KMS-11 (cell line): ENCODE measurements around the gene INTS2.
"Not testable (repeated sequence)": the region's sequence is repeated elsewhere in the genome, so short reads cannot be mapped to it uniquely, and the experiment has no call there.

Source experiments
- H2AFZ ChIP-seq: fragments of 200-600 bp; sonication (generic); 2 replicates; pipeline ENCODE4 v1.6.1; 2016; ENCODE audit warnings: antibody characterized with exemption, mixed run types, low read depth
- H3K27ac ChIP-seq: fragments of 200-600 bp; sonication (generic); 2 replicates; pipeline ENCODE4 v1.6.1; 2016; ENCODE audit warnings: mild to moderate bottlenecking, mixed run types
- H3K27me3 ChIP-seq: fragments of 200-600 bp; sonication (generic); 2 replicates; pipeline ENCODE4 v1.6.1; 2017; ENCODE audit warnings: mild to moderate bottlenecking, low read depth, mixed run types, moderate library complexity; ENCODE audit not compliant: insufficient read depth
- H3K36me3 ChIP-seq: fragments of 200-600 bp; sonication (generic); 2 replicates; pipeline ENCODE4 v1.6.1; 2017; ENCODE audit warnings: mild to moderate bottlenecking, mixed run types; ENCODE audit not compliant: insufficient read depth
- H3K4me1 ChIP-seq: fragments of 200-600 bp; sonication (generic); 2 replicates; pipeline ENCODE4 v1.6.1; 2016; ENCODE audit warnings: mild to moderate bottlenecking, low read depth, mixed run types; ENCODE audit not compliant: poor library complexity, severe bottlenecking
- H3K4me2 ChIP-seq: fragments of 200-600 bp; sonication (generic); 2 replicates; pipeline ENCODE4 v1.7.0; 2016; ENCODE audit warnings: mild to moderate bottlenecking, mixed run types
- H3K4me3 ChIP-seq: fragments of 200-600 bp; sonication (generic); IDR thresholded peaks from 2 replicates; pipeline ENCODE4 v1.6.1; 2017; ENCODE audit warnings: low read depth, low read length, mixed read lengths; ENCODE audit not compliant: insufficient read depth
- H3K79me2 ChIP-seq: fragments of 200-600 bp; sonication (generic); 2 replicates; pipeline ENCODE4 v1.6.1; 2016; ENCODE audit warnings: low read depth, mixed run types; ENCODE audit not compliant: insufficient read depth
- H3K9ac ChIP-seq: fragments of 200-600 bp; sonication (generic); 2 replicates; pipeline ENCODE4 v1.6.1; 2016; ENCODE audit warnings: mild to moderate bottlenecking, mixed run types
- H4K20me1 ChIP-seq: fragments of 200-600 bp; sonication (generic); 2 replicates; pipeline ENCODE4 v1.6.1; 2016; ENCODE audit warnings: mild to moderate bottlenecking, mixed run types; ENCODE audit not compliant: insufficient read depth
- TF ChIP-seq, protein P1 (sequence below): fragments of 200-600 bp; sonication (generic); conservative IDR thresholded peaks from 2 replicates; pipeline ENCODE4 v1.6.1; 2017; ENCODE audit warnings: low read depth, mild to moderate bottlenecking, antibody characterized with exemption, low read length, moderate library complexity, mixed read lengths

The INTS2 gene

DNA sequence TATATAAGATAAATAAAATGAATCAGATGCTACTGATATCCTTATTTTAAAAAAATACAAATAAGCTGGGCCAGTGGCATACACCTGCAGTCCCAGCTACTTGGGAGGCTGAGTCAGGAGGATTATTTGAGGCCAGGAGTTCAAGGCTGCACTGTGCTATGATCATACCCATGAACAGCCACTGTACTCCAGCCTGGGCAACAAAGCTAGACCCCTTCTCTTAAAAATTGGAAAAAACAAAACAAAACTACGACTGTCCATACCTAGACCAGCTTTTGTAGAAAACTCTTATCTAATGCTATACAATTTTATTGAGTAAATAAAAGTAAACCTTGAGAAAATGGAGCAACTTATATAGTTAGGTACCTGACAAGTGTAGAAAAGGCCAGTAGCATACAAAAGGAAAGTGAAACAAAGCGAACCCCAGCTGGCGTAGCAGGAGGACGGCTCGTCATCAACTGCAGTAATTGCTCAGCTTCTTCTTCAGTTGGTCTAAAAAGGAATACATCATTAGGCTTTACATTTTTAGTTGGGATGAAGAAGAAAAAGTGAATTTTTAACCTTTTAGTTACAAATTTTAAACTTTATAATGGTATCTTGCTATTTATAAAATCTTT is 23.6 kb downstream of the INTS2 start:
- H3K27me3 ChIP-seq = no peaks in the 10 kb centered on the region
- peak overlapping the region; percentile 5; the same call in 1 of the 2 replicates for H3K27ac ChIP-seq
- no peaks in the 10 kb centered on the region; the same call in 1 of the 2 replicates for H3K36me3 ChIP-seq
- H4K20me1 ChIP-seq = no peaks in the 10 kb centered on the region
- TF ChIP-seq, protein P1, sequence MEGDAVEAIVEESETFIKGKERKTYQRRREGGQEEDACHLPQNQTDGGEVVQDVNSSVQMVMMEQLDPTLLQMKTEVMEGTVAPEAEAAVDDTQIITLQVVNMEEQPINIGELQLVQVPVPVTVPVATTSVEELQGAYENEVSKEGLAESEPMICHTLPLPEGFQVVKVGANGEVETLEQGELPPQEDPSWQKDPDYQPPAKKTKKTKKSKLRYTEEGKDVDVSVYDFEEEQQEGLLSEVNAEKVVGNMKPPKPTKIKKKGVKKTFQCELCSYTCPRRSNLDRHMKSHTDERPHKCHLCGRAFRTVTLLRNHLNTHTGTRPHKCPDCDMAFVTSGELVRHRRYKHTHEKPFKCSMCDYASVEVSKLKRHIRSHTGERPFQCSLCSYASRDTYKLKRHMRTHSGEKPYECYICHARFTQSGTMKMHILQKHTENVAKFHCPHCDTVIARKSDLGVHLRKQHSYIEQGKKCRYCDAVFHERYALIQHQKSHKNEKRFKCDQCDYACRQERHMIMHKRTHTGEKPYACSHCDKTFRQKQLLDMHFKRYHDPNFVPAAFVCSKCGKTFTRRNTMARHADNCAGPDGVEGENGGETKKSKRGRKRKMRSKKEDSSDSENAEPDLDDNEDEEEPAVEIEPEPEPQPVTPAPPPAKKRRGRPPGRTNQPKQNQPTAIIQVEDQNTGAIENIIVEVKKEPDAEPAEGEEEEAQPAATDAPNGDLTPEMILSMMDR = no peak
- H2AFZ ChIP-seq = no peak overlapping the region
- no peaks in the 10 kb centered on the region for H3K79me2 ChIP-seq
- no peak overlapping the region for H3K9ac ChIP-seq
- H3K4me1 ChIP-seq = no peaks in the 10 kb centered on the region
- peak overlapping the region; percentile 10; the same call in 1 of the 2 replicates for H3K4me2 ChIP-seq
- H3K4me3 ChIP-seq = no peak overlapping the region

DNA sequence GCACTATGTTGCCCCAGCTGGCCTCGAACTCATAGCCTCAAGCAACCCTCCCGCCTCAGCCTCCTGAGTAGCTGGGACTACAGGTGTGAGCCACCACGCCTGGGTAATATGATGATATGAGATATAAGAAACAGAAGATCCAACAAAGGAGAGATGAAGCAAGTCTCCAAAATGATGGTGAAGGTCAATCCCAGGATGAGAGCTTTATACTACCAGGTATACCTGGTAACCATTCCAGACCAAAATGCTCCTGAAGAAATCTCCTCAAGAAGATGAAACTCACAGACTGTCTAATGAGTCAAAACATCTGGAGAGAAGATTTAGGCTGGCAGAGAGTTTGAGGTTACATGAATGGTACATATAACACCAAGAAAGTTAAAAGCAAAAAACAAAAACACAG is 24.5 kb downstream of the INTS2 start:
- H3K4me2 ChIP-seq = no peak overlapping the region
- no peaks in the 10 kb centered on the region for H3K36me3 ChIP-seq
- no peak overlapping the region for H3K4me3 ChIP-seq
- no peak overlapping the region for H3K27ac ChIP-seq
- TF ChIP-seq, protein P1 = no peak
- no peaks in the 10 kb centered on the region for H3K27me3 ChIP-seq
- no peak overlapping the region for H2AFZ ChIP-seq
- H3K4me1 ChIP-seq = no peaks in the 10 kb centered on the region
- no peaks in the 10 kb centered on the region for H3K79me2 ChIP-seq
- no peak overlapping the region for H3K9ac ChIP-seq
- no peaks in the 10 kb centered on the region for H4K20me1 ChIP-seq

DNA sequence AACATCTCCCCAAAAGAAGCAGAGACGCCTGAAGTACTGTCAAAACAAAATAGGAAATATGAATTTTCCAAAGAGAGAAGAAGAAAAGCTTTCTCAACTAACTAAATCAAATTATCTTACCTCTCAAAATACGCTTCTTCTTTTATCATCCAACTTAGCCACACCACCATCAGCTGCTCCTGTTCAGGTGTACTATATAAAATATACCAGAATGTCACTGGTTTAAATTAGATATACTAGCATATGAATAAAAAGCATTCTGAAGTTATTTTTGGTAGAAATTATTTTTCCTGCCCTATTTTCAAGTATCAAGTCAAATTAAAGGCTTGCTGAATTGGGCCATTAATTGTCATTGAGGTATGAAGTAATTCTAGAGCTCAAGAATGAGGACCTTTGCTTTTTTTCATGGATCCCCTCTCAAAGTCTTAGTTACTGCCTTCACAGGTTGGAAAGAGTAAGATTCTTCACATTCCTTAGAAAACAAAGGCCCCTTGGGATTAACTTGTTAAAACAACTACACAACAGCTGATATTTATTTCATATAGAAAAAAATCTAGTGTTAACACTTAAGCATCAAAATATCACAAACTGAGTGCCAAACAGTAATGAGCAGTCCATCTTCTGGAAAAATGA is 30.1 kb downstream of the INTS2 start:
- Histone ChIP-seq H3K4me1 (no peaks in the 10 kb centered on the region), H2AFZ (no peak overlapping the region), H3K79me2 (no peaks in the 10 kb centered on the region), H4K20me1 (no peaks in the 10 kb centered on the region), H3K36me3 (no peaks in the 10 kb centered on the region), H3K9ac (no peak overlapping the region), H3K27ac (no peak overlapping the region), H3K4me2 (no peak overlapping the region), H3K27me3 (no peaks in the 10 kb centered on the region), H3K4me3 (no peak overlapping the region)
- TF ChIP-seq, protein P1 = no peak

DNA sequence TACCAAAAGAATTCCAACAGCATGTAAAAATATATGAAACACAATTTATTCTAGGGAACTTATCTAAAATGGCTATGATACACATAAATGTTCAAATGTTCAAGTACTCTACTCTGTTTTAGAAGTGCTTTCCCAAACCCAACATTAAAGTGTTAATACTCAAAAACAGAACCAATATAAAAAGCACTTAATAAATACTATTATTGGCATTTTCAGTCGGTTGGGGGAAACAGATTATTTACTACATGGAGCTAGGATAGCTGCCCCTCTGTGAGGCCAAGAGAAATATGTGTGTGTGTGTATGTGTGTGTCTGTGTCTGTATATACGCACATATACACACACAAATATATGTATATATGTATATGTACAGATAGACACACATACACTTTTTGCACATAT is 32.4 kb downstream of the INTS2 start:
- Histone ChIP-seq H3K4me2 (no peak overlapping the region), H3K9ac (no peak overlapping the region), H3K4me1 (no peaks in the 10 kb centered on the region), H3K79me2 (no peaks in the 10 kb centered on the region), H3K4me3 (no peak overlapping the region), H2AFZ (no peak overlapping the region), H3K27ac (no peak overlapping the region), H3K36me3 (no peaks in the 10 kb centered on the region), H3K27me3 (no peaks in the 10 kb centered on the region), H4K20me1 (no peaks in the 10 kb centered on the region)
- TF ChIP-seq, protein P1 = no peak

DNA sequence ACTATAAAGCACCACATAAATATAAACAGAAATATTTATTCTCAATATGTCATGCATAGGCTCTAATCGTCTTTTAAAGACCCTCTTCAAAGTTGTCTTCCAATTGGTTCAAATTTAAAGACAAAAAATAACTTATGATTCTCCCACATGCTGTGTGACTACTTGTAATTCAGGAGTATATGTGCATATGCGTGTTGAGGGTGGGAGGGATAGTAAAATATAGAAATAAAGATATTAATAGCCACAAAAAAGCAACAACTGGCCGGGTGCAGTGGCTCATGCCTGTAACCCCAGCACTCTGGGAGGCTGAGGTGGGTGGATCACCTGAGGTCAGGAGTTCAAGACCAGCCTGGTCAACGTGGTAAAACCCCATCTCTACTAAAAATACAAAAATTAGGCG is 33.5 kb downstream of the INTS2 start:
- not testable (repeated sequence) for H4K20me1 ChIP-seq, H3K27me3 ChIP-seq, H2AFZ ChIP-seq, H3K27ac ChIP-seq, H3K36me3 ChIP-seq, H3K4me2 ChIP-seq, H3K4me3 ChIP-seq, H3K79me2 ChIP-seq, H3K4me1 ChIP-seq, H3K9ac ChIP-seq

DNA sequence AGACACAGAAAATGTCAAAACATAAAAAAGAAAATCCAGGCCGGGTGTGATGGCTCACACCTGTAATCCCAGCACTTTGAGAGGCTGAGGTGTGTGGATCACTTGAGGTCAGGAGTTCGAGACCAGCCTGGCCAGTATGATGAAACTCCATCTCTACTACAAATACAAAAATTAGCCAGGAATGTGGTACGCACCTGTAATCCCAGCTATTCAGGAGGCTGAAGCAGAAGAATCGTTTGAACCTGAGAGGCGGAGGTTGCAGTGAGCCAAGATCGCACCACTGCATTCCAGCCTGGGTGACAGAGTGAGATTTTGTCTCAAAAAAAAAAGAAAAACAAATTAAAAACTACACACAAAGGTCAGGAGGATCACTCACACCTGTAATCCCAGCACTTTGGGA is 40.0 kb downstream of the INTS2 start:
- not testable (repeated sequence) for H3K9ac ChIP-seq, H3K27ac ChIP-seq, H4K20me1 ChIP-seq, H3K4me2 ChIP-seq, H3K4me3 ChIP-seq, H3K79me2 ChIP-seq, H2AFZ ChIP-seq, H3K27me3 ChIP-seq, H3K4me1 ChIP-seq, H3K36me3 ChIP-seq

DNA sequence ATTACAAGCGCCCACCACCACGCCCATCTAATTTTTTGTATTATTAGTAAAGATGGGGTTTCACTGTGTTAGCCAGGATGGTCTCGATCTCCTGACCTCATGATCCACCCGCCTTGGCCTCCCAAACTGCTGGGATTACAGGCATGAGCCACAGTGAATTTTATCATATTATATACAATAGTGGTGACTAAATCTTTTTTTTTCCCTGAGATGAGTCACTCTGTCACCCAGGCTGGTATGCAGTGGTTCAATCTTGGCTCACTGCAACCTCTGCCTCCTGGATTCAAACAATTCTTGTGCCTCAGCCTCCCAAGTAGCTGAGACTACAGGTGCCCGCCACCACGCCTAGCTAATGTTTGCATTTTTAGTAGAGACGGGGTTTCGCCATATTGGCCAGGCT is 41.9 kb downstream of the INTS2 start:
- not testable (repeated sequence) for H3K36me3 ChIP-seq, H3K4me2 ChIP-seq, H4K20me1 ChIP-seq, H3K79me2 ChIP-seq, H3K27me3 ChIP-seq, H3K4me1 ChIP-seq, H3K4me3 ChIP-seq, H3K9ac ChIP-seq, H3K27ac ChIP-seq, H2AFZ ChIP-seq
